Urinary bladder (tissue), 4 donors: ENCODE measurements around the gene SLC9A2. TPM values are rescaled to one million over a fixed set of nuclear protein-coding genes. Genes with fewer than 3 reads are reported as not detected.

Source experiments
- DNase-seq: peaks from one replicate; pipeline ENCODE4 v3.0.0-alpha.2; 2015; ENCODE audit errors: extremely low spot score
- H3K27ac ChIP-seq: one replicate; pipeline ENCODE4 v1.5.1; 2013; ENCODE audit warnings: low read depth, mild to moderate bottlenecking, moderate library complexity
- H3K36me3 ChIP-seq: one replicate; pipeline ENCODE4 v1.6.1; 2013; ENCODE audit warnings: mild to moderate bottlenecking, moderate library complexity; ENCODE audit not compliant: insufficient read depth
- H3K4me1 ChIP-seq: one replicate; pipeline ENCODE4 v1.6.1; 2013; ENCODE audit warnings: mild to moderate bottlenecking, moderate library complexity; ENCODE audit not compliant: insufficient read depth
- H3K4me3 ChIP-seq: one replicate; pipeline ENCODE4 v1.5.1; 2013; ENCODE audit warnings: low read depth, low read length
- WGBS: extraction: QIAGEN DNeasy Blood & Tissue Kit; methylation state at CpG from one replicate; pipeline ENCODE4 v1.1.7; 2013; 5-methylcytosine and 5-hydroxymethylcytosine counted together
- polyA plus RNA-seq: library from polyadenylated mRNA; stranded (reverse); fragments of 200-250 nt; gene quantifications from one replicate; pipeline ENCODE4 v1.2.3, GENCODE V29; 2013
- total RNA-seq: library from RNA; depleted of rRNA; stranded (reverse); fragments of >200 nt; gene quantifications from one replicate; pipeline ENCODE4 v1.2.3, GENCODE V29; 2014
- donor health status: healthy with polysubstance abuse.
- donor health status: healthy.

The SLC9A2 gene
- total and polyA plus RNA-seq, 2 donors: 0.27 to 4.2 TPM

- WGBS: 62% methylated on average over 6 of the region's 6 CpGs
- no peaks in the 10 kb centered on the region for H3K4me1 ChIP-seq
- no peak for DNase-seq
- no peak overlapping the region for H3K27ac ChIP-seq
- H3K36me3 ChIP-seq: no peaks in the 10 kb centered on the region
- H3K4me3 ChIP-seq: no peak overlapping the region
Observed at GRCh38 chr2:102599486-102599885, 19.9 kb upstream of the SLC9A2 start.

GRCh38 chr2:102601730-102602129 is 17.6 kb upstream of the SLC9A2 start:
- H3K27ac ChIP-seq: no peak overlapping the region
- 86% methylated on average over 2 of the region's 2 CpGs for WGBS
- no peak for DNase-seq

GRCh38 chr2:102603904-102604303 is 15.4 kb upstream of the SLC9A2 start:
- 83% methylated on average over 4 of the region's 4 CpGs for WGBS

More at GRCh38 chr2:102601730-102602129, 17.6 kb upstream of the SLC9A2 start:
- Histone ChIP-seq H3K36me3 (no peaks in the 10 kb centered on the region), H3K4me1 (no peaks in the 10 kb centered on the region), H3K4me3 (no peak overlapping the region)

GRCh38 chr2:102604769-102605168 is 14.6 kb upstream of the SLC9A2 start:
- no peak overlapping the region for H3K4me3 ChIP-seq
- whole genome bisulfite sequencing: 29% methylated on average over 3 of the region's 3 CpGs
- DNase-seq: no peak
- no peak overlapping the region for H3K27ac ChIP-seq
- no peaks in the 10 kb centered on the region for H3K36me3 ChIP-seq
- H3K4me1 ChIP-seq: no peaks in the 10 kb centered on the region

More at GRCh38 chr2:102603904-102604303, 15.4 kb upstream of the SLC9A2 start:
- no peak for DNase-seq
- Histone ChIP-seq H3K27ac (no peak overlapping the region), H3K4me1 (no peaks in the 10 kb centered on the region), H3K4me3 (no peak overlapping the region), H3K36me3 (no peaks in the 10 kb centered on the region)

GRCh38 chr2:102606353-102606752 is 13.0 kb upstream of the SLC9A2 start:
- DNase-seq: no peak
- Histone ChIP-seq H3K4me3 (no peak overlapping the region), H3K27ac (no peak overlapping the region), H3K36me3 (no peaks in the 10 kb centered on the region), H3K4me1 (no peaks in the 10 kb centered on the region)
- WGBS: 85% methylated on average over 1 of the region's 1 CpG

- H3K4me1 ChIP-seq: no peaks in the 10 kb centered on the region
- 16% methylated on average over 5 of the region's 5 CpGs for WGBS
- H3K36me3 ChIP-seq: no peaks in the 10 kb centered on the region
- H3K27ac ChIP-seq: no peak overlapping the region
- no peak overlapping the region for H3K4me3 ChIP-seq
- no peak for DNase-seq
Observed at GRCh38 chr2:102615620-102616436, 3.5 kb upstream of the SLC9A2 start.

- peak overlapping the region; percentile 47 for H3K4me3 ChIP-seq
- 3% methylated on average over 59 of the region's 59 CpGs for WGBS
- DNase-seq: no peak
- peak overlapping the region; percentile 49 for H3K27ac ChIP-seq
- no peaks in the 10 kb centered on the region for H3K4me1 ChIP-seq
- H3K36me3 ChIP-seq: no peaks in the 10 kb centered on the region
Observed at GRCh38 chr2:102618452-102619413, 620 bp upstream of the SLC9A2 start.

GRCh38 chr2:102620332-102620731 is 979 bp downstream of the SLC9A2 start:
- no peaks in the 10 kb centered on the region for H3K4me1 ChIP-seq
- no peak overlapping the region for H3K27ac ChIP-seq
- no peaks in the 10 kb centered on the region for H3K36me3 ChIP-seq
- WGBS: 44% methylated on average over 11 of the region's 11 CpGs
- peak overlapping the region; percentile 47 for H3K4me3 ChIP-seq
- no peak for DNase-seq

GRCh38 chr2:102621630-102622029 is 2.3 kb downstream of the SLC9A2 start:
- Histone ChIP-seq H3K4me3 (no peak overlapping the region), H3K36me3 (no peaks in the 10 kb centered on the region), H3K4me1 (no peaks in the 10 kb centered on the region), H3K27ac (no peak overlapping the region)
- no peak for DNase-seq
- 58% methylated on average over 4 of the region's 4 CpGs for WGBS

GRCh38 chr2:102622646-102623045 is 3.3 kb downstream of the SLC9A2 start:
- 84% methylated on average over 3 of the region's 3 CpGs for WGBS
- H3K36me3 ChIP-seq: no peaks in the 10 kb centered on the region
- H3K4me3 ChIP-seq: no peak overlapping the region
- H3K27ac ChIP-seq: no peak overlapping the region
- DNase-seq: no peak
- no peaks in the 10 kb centered on the region for H3K4me1 ChIP-seq

GRCh38 chr2:102630458-102630857 is 11.1 kb downstream of the SLC9A2 start:
- Histone ChIP-seq H3K4me1 (no peaks in the 10 kb centered on the region), H3K27ac (no peak overlapping the region), H3K4me3 (no peak overlapping the region), H3K36me3 (no peaks in the 10 kb centered on the region)
- WGBS: 43% methylated on average over 4 of the region's 4 CpGs
- DNase-seq: no peak

- WGBS: 77% methylated on average over 4 of the region's 4 CpGs
- no peaks in the 10 kb centered on the region for H3K36me3 ChIP-seq
- H3K27ac ChIP-seq: no peak overlapping the region
Observed at GRCh38 chr2:102632380-102633175, 13.2 kb downstream of the SLC9A2 start.

GRCh38 chr2:102634831-102635241 is 15.5 kb downstream of the SLC9A2 start:
- WGBS: 85% methylated on average over 6 of the region's 6 CpGs
- H3K4me1 ChIP-seq: no peaks in the 10 kb centered on the region
- no peak overlapping the region for H3K4me3 ChIP-seq
- H3K27ac ChIP-seq: no peak overlapping the region
- no peak for DNase-seq
- no peaks in the 10 kb centered on the region for H3K36me3 ChIP-seq

More at GRCh38 chr2:102632380-102633175, 13.2 kb downstream of the SLC9A2 start:
- Histone ChIP-seq H3K4me3 (no peak overlapping the region), H3K4me1 (no peaks in the 10 kb centered on the region)
- no peak for DNase-seq
